ENCODE data around the gene GJC1.

GJC1 gene

DNA sequence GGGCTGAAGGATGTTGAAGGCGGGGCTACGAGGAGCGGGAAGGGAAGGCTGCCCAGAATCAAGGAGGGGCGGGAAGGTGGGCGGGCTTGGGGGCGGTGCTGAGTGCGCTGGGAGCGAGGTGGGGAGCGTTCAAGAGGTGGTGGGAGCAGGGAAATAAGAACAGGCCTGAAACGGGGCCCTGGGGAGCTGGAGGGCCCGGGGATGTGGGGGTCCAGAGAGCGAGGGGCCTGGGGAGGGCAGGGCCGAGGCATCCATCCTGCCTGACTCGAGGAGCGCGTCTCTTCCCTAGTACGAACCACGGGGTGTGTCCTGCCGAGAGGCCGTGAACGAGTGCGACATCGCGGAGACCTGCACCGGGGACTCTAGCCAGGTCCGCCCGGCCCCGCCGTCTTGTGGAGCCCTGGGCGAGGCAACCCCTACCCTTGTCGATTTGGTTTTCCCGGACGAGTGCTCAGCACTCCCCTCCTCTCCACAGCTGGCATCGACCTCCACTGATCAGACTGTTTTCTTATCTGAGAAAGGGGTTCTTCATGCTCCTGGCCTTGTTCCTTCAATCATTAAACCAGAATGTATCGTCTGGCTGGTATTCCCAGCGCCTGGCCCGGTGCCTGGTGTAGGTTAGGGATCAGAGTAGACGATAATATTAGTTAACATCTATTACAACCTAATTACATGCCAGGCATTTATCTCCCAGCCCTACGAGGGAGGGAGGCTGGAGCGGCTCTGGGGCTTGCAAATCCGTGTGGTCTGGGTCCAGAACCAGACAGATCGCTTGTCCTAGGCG is 54.1 kb downstream of the GJC1 start:
- no peak for DNase-seq

GRCh38 chr17:44775136-44775837 is 54.8 kb downstream of the GJC1 start:
- DNase-seq = peak; percentile 96 to 97

DNA sequence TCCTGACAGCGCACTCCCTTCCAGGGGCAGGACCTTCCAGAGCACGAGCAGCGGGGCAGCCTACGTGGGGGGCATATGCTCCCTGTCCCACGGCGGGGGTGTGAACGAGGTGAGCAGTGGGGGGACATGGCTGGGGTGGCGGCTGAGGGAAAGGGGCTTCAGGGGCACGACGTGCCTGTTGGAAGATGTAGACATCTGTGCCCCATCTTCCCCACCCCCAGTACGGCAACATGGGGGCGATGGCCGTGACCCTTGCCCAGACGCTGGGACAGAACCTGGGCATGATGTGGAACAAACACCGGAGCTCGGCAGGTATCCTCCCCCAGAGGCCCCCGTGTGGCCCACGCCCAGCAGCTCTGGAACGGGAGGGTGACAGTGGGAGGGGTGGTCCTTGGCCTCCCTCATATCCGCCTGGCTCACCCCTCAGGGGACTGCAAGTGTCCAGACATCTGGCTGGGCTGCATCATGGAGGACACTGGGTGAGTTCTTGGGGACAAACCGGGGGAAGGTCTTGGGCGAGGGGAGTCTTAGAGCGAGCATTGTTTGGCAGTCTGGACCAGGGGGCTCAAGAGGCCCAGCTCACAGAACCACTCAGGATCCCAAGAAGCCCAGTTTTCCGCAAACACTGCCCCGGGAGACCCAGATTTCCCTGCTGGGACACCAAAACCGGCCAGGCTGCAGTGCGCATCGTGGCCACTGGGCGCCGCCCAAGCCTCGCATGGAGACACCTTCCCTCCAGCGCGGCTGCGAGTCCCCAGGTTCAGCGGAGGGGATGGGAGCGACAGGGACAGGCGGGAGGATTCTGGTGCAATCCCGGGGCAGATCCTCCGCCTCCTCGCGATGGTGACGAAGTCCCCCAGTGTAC is 55.6 kb downstream of the GJC1 start:
- peak; percentile 80 to 84 for DNase-seq

DNA sequence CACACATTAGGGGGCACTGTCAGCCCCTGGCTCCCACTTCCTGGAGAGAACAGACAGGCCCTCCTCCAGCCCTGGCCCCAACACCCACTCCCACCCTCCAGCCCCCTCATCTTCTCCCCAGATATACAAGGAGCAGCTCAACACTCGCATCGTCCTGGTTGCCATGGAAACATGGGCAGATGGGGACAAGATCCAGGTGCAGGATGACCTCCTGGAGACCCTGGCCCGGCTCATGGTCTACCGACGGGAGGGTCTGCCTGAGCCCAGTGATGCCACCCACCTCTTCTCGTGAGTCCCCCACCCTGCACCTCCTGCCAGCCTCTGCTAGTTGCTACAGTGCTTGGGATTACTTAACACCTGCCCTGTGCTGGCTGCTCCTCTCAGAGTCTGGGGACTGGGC is 56.9 kb downstream of the GJC1 start:
- DNase-seq = no peak

- no peak for DNase-seq
Measured at GRCh38 chr17:44772308-44773045, 57.6 kb downstream of the GJC1 start.

- no peak for DNase-seq
Measured at GRCh38 chr17:44770166-44770925, 59.7 kb downstream of the GJC1 start.

GRCh38 chr17:44769647-44770084 is 60.4 kb downstream of the GJC1 start:
- DNase-seq = no peak

GRCh38 chr17:44769230-44769629 is 60.9 kb downstream of the GJC1 start:
- no peak for DNase-seq

GRCh38 chr17:44768505-44769142 is 61.5 kb downstream of the GJC1 start:
- DNase-seq = no peak

GRCh38 chr17:44767493-44767892 is 62.6 kb downstream of the GJC1 start:
- DNase-seq = no peak

DNA sequence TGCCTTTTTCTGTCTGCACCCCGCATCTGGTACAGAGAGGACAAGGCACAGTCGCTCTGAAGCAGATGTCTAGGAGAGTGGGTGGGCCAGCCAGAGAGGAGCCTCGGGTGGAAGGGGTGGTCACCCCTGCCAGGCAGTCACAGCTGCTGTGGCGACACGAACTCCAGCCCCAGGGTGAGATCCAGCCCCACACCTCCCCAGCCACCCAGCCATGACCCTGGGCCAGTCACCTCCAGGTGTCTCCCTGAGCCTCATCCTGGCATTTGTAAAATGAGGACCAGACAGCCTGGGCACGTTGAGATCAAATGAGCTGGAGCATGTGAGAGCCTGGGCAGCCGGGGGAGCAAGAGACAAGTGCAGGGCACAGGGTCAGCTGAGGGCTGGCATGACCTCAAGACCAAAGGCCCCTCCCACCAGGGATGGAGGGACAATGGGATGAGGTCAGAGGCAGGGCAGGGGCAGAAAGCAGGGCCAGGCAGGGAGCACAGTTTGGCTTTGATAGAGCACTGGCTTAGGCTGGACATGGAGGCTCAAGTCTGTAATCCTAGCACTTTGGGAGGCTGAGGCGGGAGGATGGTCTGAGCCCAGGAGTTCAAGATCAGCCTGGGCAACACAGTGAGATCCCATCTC is 63.6 kb downstream of the GJC1 start:
- no peak for DNase-seq

DNA sequence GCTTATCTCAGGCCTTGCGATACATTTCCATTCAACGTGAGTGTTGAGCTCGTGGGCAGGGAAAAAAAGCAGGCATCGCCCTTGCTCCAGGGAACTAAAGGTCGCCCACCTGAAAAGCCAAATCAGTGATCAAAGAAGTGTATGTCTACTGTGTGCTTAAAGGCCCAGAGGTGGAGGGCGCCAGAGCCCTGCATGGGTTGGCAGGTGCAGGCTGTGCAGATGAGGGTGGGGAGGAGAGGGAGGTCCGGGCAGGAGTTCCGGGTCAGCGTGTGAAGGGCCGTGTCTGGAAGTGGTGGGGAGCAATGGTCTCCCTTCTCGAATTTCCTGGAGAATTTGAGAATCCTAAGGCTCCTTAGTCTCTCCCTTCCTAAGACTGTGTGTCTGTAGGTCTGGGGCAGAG is 64.1 kb downstream of the GJC1 start:
- DNase-seq = no peak

GRCh38 chr17:44763170-44763569 is 66.9 kb downstream of the GJC1 start:
- DNase-seq = no peak

DNA sequence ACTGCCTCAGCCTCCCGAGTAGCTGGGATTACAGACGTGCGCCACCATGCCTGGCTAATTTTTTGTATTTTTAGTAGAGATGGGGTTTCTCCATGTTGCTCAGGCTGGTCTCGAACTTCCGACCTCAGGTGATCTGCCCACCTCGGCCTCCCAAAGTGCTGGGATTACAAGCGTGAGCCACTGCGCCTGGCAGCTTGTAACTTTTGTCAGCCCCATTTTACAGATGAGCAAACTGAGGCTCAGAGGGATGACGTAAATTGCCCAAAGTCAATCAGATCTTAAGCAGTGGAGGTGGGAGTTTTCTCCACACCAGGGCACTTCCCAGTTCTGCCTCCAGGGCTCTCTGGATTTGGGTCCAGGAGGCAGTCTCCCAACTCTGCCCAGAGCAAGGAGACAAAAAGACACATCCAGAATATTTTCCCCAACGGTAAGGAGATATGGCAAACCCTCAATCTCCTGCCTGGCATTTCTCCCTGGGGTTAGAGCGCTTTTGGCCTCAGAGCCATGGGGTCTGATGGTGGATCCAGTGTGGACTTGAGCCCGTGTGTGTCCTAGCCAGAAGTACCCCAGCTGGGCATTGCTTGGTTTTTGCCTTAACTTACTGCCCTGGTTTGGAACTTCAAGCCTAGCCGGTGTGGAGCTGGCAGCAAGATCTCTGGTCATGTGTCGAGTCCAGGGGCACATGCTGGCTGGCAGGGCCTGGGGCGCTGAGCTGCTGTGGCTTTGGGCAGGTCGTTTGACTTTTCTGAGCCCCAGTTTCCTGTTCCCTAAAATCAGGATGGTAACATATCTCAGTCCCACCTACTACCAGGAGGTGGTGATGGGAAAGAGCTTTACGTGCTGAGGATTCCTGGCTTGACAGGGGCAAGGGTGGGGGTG is 67.9 kb downstream of the GJC1 start:
- DNase-seq = no peak

DNA sequence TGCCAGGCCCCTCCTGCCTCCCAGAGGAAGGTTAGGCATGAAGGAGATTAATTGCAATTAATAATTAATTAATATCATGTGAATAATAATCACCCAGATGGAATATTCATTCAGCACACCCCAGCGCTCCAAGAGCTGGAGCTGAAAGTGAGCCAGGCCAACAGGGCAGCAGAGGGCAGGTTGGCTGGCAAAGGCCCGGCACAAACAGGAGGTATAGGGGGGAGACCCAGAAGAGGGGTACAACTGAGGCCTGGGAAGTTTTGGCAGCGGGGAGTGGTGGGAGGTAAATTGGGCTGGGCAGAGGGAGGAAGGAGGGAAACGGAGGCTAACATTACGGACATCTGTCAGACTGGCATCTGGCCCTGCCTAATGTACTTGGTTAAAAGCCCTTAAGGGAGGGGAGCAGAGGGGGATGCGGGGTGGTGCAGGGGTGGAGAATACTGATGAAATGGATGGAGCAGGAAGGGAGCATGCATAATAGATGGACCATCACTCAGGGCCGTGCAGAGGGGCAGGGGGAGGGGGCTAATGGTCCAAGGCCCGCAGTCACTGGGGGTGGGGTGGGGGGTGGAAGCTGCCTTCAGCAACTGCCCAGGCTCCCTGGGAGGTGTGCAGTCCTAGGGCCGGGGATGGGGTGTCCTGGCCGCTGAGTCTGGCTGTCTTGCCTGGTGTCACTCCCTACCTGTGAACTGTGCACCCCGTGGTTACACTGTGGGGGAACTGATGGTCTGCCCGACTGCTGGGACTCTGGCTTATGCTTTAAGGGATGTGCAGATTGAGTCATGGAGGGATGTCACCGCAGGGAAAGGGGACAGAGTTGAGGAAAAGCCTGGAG is 69.4 kb downstream of the GJC1 start:
- no peak for DNase-seq

DNA sequence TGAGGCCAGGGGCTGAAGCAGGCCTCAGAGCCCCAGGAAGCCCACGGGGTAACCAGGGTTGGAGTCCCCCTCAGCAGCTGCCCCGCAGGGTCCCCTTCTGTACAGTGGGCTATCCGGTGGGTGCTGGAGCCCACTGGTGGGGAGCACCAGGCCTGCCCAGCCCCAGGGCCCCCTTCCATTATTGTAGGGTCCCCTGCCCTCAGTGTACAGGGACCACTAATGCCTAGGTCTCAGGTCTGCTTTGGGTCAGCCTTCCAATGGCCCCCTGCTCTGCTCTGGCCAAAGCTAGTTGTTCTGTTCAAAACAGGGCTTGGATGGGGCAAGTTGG is 70.2 kb downstream of the GJC1 start:
- DNase-seq = no peak

GRCh38 chr17:44759086-44759915 is 70.8 kb downstream of the GJC1 start:
- no peak for DNase-seq
